ENCODE data around the gene PPP4R3A. TPM values are rescaled to one million over a fixed set of nuclear protein-coding genes. Genes with fewer than 3 reads are reported as not detected.
"Not testable (repeated sequence)": the region's sequence is repeated elsewhere in the genome, so short reads cannot be mapped to it uniquely, and the experiment has no call there.

The PPP4R3A gene
- polyA plus RNA-seq, 3 donors = 24.6 to 50.9 (median 34.1) TPM

DNA sequence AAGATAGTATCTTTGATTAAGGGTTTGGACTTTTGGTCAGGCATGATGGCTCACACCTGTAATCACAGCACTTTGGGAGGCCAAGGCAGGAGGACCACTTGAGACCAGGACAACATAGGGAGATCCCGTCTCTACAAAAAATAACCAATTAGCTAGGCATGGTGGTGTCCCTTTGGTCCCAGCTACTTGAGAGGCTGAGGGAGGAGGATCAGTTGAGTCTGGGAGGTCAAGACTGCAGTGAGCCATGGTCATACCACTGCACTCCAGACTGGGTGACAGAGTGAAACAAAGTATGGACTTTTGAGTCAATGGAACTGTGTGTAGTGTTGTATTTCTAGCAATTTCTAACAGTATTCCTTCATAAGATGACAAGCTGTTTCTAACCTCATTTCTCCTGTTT lies 53.8 kb downstream of the PPP4R3A start:
- WGBS, 3 donors = 88 to 95% (median 95%) methylated on average over 1 of the region's 1 CpG
- no peak overlapping the region for H3K27ac ChIP-seq (ENCODE audit: low read depth, low read length)

DNA sequence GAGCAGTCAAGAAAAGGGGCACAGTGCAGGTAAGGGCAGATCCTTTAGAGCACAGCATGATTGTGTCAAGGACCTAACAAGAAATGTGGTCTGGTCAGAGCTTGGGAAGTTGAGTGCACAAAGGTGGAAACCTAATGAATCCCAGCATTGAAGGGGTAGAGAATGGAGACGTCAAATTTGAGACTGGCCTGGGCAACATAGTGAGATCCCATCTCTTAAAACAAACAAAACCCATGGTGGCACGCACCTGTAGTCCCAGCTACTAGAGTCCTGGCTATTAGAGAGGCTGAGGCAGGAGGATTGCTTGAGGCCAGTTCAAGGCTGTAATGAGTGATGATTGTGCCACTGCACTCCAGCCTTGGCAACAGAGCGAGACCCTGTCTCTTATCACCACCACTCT lies 55.5 kb downstream of the PPP4R3A start:
- 94 to 96% (median 95%) methylated on average over 3 of the region's 3 CpGs for WGBS, 3 donors
- no peak overlapping the region for H3K27ac ChIP-seq (ENCODE audit: low read depth, low read length)

DNA sequence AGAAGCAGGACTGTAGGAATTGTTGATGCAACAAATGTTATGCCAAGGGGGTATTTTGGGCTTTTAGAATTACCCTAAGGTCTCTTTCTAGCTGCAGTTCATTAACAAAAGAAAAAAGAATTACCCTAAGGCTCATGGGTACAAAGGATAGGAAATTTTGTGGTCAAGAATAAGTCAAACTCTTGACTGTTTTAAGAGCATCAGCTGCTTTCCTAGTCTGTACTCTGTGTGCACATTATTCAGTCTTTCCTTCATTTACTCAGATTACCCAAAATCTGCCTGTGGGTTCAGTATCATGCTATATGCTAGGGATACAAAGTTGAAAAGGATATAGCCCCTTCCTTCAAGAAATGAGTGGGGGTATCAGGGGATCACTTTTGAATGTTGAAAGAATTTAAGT lies 56.0 kb downstream of the PPP4R3A start:
- no peak overlapping the region for H3K27ac ChIP-seq (ENCODE audit: low read depth, low read length)

DNA sequence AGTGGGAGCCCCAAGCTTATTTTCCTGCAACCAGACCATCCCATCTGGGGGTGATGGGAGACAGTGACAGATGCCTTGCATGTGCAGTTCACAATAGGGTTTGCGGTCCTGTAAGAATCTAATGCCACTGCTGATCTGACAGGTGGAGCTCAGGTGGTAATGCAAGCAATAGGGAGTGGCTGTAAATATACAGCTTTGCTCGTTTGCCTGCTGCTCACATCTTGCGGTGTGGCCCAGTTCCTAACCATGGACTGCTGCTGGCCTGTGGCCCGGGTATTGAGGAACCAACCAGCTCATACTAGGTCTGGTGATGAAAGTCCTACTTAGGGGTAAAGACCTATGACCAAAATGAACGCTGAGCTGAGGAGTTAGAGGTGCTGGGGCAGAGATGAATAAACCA lies 56.4 kb downstream of the PPP4R3A start:
- 72 to 86% (median 84%) methylated on average over 5 of the region's 5 CpGs for WGBS, 3 donors
- H3K27ac ChIP-seq (ENCODE audit: low read depth, low read length) = no peak overlapping the region

DNA sequence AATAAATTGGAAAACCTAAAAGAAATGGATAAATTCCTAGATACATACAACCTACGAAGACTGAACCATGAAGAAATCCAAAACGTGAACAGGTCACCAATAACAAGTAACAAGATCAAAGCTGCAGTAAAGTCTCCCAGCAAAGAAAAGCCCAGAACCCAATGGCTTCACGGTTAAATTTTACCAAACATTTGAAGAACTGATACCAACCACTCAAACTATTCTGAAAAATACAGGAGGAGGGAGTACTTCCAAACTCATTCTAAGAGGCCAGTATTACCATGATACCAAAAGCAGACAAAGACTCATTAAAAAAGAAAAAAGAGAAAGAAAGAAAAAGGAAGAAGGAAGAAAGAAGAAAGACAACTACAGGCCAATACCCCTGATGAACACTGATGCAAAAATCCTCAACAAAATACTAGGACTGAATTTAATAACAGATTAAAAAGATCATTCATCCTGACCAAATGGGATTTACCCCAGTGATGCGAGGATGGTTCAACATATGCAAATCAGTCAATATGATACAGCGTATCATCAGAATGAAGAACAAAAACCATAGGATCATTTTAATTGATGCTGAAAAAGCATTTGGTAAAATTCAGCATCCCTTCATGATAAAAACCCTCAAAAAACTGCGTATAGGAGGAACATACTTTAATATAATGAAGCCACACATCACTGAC lies 65.6 kb downstream of the PPP4R3A start:
- H3K27ac ChIP-seq (ENCODE audit: low read depth, low read length) = no peak overlapping the region
- 85 to 90% (median 86%) methylated on average over 6 of the region's 6 CpGs for WGBS, 3 donors

DNA sequence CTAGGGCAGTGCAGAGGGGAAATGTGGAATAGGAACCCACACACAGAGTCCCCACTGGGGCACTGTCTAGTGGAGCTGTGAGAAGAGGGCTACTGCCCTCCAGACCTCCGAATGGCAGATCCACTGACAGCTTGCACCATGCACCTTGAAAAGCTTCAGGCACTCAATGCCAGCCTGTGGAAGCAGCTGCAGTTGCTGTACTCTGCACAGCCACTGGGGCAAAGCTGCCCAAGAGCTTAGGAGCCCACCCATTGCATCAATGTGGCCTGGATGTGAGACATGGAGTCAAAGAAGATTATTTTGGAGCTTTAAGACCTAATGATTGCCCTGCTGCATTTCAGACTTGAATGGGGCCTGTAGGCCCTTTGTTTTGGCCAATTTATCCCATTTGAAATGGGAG lies 70.8 kb downstream of the PPP4R3A start:
- no peak overlapping the region for H3K27ac ChIP-seq (ENCODE audit: low read depth, low read length)
- WGBS, 3 donors = 94 to 95% (median 94%) methylated on average over 1 of the region's 1 CpG

DNA sequence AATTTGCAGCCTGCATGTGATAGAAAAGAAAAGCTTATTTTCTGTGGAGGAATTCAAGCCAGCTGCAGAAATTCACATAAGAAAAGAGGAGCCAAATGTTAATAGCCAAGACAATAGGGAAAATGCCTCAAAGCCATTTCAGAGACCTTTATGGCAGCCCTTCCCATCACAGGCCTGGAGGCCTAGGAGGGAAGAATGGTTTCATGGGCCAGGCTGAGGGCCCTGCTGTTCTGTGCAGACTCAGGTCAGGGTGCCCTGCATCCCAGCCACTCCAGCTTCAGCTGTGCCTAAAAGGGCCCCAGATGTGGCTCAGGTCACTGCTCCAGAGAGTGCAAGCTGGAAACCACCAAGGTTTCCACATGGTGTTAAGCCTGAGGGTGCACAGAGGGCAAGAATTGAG lies 71.3 kb downstream of the PPP4R3A start:
- H3K27ac ChIP-seq (ENCODE audit: low read depth, low read length) = no peak overlapping the region

DNA sequence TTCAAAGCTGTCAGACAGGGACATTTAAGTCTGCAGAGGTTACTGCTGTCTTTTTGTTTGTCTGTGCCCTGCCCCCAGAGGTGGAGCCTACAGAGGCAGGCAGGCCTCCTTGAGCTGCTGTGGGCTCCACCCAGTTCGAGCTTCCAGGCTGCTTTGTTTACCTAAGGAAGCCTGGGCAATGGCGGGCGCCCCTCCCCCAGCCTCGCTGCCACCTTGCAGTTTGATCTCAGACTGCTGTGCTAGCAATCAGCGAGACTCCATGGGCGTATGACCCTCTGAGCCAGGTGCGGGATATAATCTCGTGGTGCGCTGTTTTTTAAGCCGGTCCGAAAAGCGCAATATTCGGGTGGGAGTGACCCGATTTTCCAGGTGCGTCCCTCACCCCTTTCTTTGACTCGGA lies 73.8 kb downstream of the PPP4R3A start:
- not testable (repeated sequence) for H3K27ac ChIP-seq (ENCODE audit: low read depth, low read length)
- 79 to 82% (median 81%) methylated on average over 16 of the region's 16 CpGs for WGBS, 3 donors

DNA sequence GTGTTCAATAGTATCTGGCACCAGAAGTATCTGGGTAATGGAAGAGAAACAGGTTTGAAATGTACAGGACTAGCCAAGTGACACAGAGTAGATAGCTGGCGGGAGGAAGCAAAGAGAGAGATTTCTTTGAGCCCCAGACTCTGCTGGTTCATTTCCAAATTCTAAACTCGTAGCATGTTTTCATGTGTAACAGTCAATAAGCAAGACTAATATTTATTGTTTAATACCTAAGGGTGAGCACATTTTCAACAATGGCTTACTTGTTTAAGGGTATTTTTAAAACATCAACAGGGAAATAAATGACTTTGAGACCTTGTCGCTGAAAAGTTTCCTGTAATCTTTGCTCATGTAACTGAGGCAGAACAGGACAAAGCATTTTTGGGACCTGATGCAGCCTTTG lies 80.7 kb downstream of the PPP4R3A start:
- no peak overlapping the region for H3K27ac ChIP-seq (ENCODE audit: low read depth, low read length)
- 61 to 87% (median 74%) methylated on average over 3 of the region's 3 CpGs for WGBS, 3 donors

DNA sequence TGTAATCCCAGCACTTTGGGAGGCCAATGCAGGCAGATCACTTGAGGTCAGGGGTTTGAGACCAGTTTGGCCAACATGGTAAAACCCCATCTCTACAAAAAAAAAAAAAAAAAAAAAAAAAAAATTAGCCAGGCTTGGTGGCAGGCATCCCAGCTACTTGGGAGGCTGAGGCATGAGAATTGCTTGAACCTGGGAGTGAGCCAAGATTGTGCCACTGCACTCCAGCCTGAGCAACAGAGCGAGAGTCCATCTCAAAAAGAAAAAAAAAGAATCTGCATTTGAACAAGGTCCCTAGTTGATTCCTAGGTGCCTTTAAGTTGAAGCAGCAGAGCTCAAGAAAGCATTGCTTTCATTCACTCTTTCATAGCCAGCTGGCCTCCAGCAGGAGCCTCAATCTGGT lies 81.2 kb downstream of the PPP4R3A start:
- not testable (repeated sequence) for H3K27ac ChIP-seq (ENCODE audit: low read depth, low read length)
- WGBS, 3 donors = 80 to 87% (median 83%) methylated on average over 1 of the region's 1 CpG

DNA sequence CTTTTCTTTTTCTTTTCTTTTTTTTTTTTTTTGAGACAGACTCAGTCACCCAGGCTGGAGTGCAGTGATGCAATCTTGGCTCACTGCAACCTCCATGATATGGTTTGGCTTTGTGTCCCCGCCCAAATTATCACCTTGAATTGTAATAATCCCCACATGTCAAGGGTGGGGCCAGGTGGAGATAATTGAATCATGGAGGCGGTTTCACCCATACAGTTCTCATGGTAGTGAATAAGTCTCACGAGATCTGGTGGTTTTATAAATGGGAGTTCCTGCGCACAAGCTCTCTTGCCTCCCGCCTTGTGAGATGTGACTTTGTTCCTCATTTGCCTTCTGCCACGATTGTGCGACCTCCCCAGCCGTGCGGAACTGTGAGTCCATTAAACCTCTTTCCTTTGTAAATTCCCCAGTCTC lies 84.6 kb downstream of the PPP4R3A start:
- 68 to 95% (median 76%) methylated on average over 9 of the region's 9 CpGs for WGBS, 3 donors
- H3K27ac ChIP-seq (ENCODE audit: low read depth, low read length) = not testable (repeated sequence)

DNA sequence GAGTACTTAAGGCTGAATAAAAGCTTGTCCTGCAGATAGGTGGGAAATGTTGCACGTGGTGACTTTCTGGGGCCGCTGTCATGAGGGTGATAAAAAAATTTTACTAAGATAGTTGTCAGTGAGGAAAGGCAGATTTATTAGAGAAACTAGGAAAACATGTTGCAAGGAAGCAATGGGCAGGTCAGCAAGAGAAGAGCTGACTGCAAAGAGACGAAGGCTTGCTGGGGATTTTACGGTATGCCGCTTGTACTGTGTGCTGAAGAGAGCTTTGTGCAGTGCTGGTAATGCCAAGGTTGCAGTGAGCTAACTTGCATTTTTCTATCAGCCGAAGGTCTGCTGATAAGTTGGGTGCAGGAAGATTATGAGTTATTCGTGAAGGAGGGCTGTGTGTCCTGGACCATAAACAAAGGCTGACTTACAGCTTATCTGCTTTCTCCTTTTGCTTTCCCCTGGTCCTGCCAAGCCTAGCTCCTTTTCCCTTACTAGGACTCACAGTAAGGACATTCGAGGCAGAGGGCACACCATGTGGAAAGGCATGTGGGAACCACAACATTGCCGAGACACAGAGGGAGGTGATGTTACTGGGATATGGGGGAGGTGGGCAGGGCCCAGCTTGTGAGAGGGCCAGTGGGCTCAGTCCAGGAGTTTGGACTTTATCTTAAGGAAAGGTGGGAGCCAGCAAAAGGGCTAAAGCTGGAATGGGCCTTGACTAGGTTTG lies 85.1 kb downstream of the PPP4R3A start:
- H3K27ac ChIP-seq (ENCODE audit: low read depth, low read length) = no peak overlapping the region
- WGBS, 3 donors = 46 to 76% (median 71%) methylated on average over 9 of the region's 9 CpGs

DNA sequence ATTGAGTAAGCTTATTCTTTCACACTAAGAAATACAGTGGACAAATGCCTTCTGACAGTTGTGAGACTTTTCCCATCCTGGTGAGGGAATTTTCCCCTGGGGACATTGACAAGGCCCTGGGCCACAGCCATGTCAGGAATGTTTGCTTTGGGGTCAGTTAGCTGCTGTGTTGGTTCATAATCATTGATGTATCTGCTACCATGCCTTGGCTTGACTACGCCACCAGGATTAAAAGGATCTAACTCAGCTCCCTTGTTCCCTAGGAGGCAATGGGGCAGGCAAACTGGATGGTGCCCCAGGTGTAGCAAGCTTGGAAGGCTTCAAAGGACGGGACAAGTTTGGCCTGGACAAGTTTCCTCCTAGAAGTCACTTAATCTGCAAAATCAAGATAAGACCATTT lies 89.4 kb downstream of the PPP4R3A start:
- WGBS, 3 donors = 82 to 87% (median 84%) methylated on average over 2 of the region's 2 CpGs
- no peak overlapping the region for H3K27ac ChIP-seq (ENCODE audit: low read depth, low read length)

DNA sequence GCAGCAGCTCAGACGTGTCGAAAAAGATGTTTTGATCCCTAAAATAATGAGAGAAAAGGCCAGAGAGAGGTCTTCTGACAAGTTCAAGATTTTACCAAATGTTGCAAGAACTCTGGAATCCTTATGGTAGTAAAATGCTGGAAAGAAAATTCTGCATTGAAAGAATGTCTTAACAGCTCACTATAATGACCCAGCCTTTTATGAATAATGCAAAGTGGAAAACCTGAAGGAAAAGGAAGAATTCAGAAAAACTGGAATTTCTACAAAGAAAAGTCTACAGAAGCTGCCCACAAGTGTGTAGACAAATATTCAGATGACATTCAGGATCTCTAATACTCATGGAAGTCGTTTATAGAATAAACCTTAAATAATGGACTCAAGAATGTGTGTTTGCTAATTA lies 90.7 kb downstream of the PPP4R3A start:
- WGBS, 3 donors = 48 to 60% (median 51%) methylated on average over 3 of the region's 3 CpGs

DNA sequence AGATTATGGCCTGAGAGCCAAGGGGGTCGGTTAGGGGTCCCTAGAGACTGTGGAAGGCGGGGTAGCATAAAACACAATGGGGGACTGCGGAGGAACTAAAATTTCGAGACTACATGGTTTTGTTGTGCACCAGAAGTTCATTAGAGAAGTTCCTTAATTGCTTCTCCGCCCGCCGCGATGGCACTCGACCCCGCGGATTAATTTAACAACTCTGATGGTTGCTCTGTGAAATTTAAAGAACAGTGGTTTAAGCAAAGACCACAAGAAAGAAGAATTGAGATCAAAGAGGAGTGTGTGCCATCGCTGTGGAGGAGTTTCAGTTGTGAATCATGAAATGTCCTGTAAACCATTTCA lies 91.1 kb downstream of the PPP4R3A start:
- WGBS, 3 donors = 39 to 57% (median 39%) methylated on average over 12 of the region's 12 CpGs
- H3K27ac ChIP-seq (ENCODE audit: low read depth, low read length) = no peak overlapping the region

More for the DNA sequence above, 90.7 kb downstream of the PPP4R3A start:
- no peak overlapping the region for H3K27ac ChIP-seq (ENCODE audit: low read depth, low read length)

DNA sequence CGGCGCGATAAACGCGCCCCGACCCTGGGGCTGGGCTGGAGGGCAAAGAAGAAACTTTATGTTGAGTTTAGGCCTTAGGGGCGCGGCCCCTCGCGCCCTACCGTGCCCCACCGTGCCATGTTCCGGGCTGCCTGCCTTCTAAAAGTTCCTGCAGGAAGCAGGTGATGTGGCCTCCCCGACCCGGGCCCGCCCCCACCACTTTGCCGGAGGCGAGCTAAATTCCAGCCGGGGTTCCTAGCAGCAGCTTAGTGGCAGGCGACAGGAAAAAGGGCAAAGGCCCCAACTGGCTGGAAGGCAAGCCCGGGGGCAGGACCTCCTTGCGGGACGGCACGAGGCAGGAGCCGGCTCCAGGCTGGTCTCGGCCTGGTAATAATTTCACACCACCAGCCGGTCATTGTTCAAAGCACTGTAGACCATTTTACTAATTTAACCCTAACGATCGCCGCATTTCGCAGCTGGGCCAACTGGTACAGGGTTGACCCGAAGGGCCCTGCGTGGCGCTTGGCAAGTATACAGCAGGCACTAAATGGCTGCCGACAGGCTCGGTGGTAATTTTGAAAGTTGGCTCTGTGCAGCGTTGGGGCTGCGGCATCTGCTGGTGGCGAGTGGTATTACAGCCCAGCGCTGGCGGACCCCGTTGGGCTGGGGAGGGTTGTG lies 91.6 kb downstream of the PPP4R3A start:
- no peak overlapping the region for H3K27ac ChIP-seq (ENCODE audit: low read depth, low read length)
- WGBS, 3 donors = 2% methylated on average over 42 of the region's 42 CpGs

DNA sequence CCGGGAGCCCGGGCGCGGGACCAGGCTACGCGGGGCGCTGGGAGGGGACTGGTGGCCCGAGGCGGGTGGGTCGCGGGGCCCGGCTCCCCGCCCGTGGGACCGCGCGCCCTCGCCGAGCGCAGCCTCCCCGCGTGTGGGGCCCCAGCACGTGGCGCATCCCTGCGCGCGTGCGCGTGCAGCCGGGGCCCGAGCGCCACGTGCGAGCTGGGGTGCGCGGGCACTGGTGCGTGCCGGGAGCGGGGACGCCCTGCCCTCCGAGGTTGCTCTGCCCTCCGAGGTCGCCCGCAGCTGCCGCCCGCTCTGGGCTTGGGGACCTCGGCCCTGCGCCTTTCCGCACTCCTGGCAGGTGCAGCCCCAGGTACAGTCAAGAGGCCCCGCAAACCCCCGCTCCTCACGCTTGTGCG lies 92.1 kb downstream of the PPP4R3A start:
- H3K27ac ChIP-seq (ENCODE audit: low read depth, low read length) = no peak overlapping the region
- 1 to 5% (median 1%) methylated on average over 15 to 53 of the region's 53 CpGs for WGBS, 3 donors

DNA sequence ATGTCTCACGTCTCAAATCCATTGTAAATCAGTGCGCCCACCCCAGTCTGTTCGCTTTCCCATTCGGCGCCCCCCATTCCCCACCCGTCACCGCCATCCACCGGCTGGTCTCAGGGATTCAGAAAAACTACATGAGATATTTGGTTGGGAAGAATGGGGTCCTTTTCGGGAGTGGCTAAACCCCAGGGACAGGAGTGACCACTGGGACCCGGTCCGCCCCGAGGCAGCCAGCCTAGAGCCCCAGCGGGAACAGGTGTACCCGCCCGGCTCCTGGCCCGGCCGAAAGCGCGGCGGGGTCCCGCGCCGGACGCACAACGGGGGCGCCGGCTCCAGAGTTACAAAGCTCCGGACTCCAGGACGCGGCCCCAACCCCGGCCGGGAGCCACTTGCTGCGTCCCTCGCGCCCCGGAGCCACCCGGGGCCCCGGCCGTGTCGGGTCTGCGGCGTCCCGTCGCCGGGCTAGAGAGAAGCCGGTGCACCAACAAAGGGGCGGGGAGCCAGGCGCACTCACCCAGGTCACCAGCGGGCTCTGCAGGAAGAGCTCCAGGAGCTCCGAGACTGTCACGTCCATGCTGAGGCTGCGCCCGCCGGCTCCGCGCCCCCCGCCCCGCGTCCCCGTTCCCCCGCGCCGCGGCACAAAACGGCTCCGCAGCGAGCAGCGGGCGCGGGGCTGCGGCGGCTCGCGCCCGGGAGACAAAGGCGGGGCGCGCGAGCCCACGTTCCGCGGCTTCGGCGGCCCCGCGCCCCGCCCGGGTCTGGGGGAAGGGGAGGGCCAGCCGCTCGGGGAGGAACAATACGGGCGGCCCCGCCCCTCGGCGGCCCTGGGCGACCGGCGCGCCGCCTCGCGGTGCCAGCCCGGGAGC lies 92.8 kb downstream of the PPP4R3A start, which contains the start of gene CCDC88C:
TSS of gene CCDC88C (minus strand) at position 701 of the 863 bp plus-strand sequence. CDS start at position 571, 130 bp downstream.
- 1% methylated on average over 47 to 103 of the region's 103 CpGs for WGBS, 3 donors
- H3K27ac ChIP-seq (ENCODE audit: low read depth, low read length) = no peak within 1 kb of the TSS

DNA sequence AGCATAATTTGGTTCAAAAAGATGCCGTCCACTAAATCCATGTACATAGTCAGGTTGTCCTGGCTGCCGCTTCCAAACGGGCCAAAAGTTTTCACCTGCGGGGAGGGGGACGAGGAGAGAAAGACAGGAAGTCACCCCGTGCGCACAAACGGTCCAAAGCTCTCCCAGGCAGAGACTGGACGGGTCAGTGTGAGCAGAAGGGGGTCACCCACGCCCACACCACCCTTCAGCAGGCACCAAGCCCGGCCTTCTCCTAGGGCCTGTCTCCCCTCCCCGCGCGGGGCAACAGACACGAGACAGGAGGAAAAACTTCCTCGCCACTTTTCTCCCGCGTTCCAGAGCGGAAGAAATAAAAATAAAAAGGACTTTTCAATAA lies 93.4 kb downstream of the PPP4R3A start:
- 13 to 17% (median 13%) methylated on average over 19 of the region's 19 CpGs for WGBS, 3 donors

More for the DNA sequence above, 93.4 kb downstream of the PPP4R3A start:
- no peak overlapping the region for H3K27ac ChIP-seq (ENCODE audit: low read depth, low read length)
